ENCODE measurements around the gene ACVR1C.
A peak's percentile ranks its signal among the peaks of the same experiment; 100 is the strongest.

ACVR1C gene

DNA sequence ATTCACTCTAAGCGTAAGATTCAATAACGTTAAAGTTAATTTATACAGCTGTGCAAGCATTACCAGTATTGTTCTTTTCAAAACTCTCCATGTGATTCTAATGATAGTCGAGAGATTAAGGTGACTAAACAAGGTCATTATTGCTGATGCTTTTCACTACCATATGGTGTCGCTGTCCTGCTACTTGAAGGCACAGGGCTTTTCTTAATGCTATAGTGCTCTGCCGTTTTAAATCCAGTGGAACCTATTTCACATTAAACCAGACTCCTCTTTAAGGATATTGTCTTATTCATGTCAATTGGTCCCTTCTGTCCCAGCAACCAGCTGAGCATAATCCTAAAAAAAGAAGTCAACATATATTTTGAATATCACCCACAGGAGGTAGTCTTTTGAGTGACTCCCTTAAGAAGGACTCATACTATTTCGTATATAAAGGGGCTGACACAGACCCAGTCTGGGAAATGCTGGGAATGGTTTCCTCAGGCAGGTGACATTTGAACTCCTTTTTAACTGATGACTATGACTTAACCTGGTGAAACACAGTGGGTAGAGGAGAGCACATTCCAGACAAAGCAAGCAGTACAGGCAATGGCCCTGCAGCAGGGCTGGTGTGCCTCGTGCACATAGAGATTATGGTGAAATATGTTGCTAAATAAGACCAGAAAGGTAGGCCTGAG is 130.9 kb downstream of the ACVR1C start:
- DNase-seq (ENCODE audit: low read depth in 2 of 2): no peak

DNA sequence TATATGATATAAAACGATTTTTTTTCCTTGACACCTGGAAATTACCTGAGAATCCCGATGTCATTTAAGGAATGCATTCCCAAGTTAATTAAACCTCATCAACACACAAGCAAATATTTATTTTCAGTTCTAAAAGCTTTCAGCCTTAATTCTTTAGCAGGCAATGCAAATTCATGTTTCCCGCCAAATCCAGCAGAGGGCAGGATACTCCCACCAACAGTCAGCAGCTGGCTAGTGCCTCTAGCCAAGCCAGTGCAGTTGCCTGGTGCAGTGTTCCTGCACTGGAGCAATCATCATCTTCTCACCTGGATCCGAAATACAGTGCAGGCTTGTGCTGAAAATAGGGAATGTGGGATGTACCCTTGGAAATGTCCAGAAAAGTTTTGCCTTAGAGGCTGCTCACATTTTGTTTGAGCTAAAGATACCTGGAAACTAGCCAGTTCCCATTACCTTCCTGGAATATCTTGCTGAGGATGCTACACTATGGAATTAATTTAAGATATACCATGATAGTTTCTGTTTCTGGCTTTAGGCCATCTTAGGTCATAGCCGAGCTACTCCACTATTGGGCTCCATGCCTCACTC is 136.4 kb downstream of the ACVR1C start:
- peak; percentile 59 to 63 for DNase-seq (ENCODE audit: low read depth in 2 of 2)

DNA sequence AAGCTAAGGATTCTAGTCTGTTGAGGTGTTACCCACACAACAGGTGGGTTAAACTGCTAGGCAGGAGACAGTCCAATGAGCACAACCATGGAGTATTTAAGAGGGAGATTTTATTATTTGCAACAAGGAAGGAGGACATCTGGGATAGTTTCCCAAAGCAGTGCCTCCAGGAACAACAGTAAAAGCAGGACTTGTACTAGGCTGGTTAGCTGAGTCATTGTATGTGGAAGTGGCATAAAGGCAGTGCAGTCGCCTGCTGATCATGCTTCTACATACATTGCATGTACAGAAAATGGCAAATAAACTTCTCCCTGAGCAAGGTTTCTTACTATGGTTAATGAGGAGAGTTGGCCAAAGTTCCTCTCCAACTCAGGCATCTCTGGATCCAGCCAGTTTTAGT is 138.7 kb downstream of the ACVR1C start:
- DNase-seq (ENCODE audit: low read depth in 2 of 2): no peak

DNA sequence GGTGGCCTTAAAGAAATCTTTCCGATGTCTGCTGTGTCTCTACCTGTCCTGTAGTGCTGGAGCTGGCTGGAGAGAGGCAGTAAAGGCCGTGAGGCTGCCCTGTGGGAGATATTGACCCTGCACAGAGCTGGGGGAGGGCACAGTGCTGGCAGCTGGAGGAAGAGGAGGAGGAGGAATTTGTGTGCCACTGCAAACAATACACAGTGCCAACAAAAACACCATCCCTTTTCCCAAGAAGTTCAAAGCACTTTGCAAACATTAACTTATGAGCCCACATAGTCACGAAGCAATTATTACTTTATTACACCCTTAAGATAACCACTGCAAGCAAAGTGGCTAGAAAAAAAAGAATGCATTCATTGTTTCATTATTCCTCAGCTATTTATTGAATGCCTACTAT is 139.8 kb downstream of the ACVR1C start:
- no peak for DNase-seq (ENCODE audit: low read depth in 2 of 2)

DNA sequence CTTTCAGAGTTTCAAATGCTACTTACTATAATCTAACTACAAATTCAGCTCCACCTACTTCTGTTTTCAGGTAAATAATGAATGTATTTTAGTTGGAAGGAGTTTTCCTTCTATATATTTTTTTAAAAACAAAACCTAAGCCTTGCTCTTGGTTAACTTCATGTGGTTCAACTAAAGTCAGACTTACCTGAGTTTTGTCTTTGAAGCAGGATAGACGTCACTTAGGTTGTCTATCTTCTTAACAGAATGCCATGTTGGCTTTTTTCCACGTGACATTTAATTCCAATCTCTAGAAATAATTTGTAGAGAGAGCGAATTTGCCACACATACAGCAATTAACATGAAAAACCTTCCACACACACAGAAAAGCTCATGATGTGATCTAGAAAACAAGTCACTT is 140.9 kb downstream of the ACVR1C start:
- no peak for DNase-seq (ENCODE audit: low read depth in 2 of 2)

DNA sequence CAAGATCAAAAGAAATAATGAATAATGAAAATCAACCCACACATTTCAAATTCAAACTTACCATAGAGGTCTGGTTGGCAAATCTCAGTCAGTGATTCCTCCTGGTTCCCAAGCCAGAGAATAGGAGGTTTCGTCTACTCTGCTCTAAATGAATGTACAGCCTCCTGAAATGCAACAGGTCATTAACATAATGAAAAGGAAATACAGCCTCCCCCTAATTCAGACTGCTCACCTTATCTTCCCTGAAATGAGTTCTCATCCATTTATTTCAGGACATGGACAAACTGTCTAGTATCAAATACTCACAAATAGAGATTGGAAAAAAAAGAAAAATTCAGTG is 141.4 kb downstream of the ACVR1C start:
- no peak for DNase-seq (ENCODE audit: low read depth in 2 of 2)

DNA sequence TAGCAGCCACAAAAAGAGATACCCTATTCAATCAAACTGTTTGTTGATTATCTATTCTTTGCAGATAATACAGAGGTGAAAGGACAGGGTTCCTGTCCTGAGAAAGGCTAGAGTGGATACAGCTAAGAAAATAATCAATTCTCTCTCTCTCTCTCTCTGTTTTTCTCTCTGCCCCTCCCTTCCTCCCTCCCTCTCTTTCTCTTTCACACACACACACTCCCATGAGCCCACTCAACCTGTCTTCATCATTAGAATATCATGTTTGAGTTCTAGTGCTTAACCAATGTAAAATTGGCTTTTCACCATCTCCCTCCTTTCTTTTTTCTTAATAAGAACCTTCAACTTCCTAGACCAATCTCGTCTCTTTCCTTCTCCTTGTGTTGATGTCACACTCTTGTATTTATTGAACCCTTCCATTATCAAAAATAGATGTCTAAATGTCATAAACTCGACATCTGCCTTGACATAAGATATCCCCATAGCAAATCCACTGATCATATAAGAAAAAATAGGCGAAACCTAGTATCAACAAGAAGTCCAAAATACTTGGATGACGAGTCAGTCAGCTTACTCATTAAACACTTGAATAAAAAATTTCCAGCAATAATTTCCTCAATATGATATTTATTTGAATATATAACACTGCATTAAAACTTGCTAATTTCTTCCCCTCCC is 141.9 kb downstream of the ACVR1C start:
- DNase-seq (ENCODE audit: low read depth in 2 of 2): no peak

DNA sequence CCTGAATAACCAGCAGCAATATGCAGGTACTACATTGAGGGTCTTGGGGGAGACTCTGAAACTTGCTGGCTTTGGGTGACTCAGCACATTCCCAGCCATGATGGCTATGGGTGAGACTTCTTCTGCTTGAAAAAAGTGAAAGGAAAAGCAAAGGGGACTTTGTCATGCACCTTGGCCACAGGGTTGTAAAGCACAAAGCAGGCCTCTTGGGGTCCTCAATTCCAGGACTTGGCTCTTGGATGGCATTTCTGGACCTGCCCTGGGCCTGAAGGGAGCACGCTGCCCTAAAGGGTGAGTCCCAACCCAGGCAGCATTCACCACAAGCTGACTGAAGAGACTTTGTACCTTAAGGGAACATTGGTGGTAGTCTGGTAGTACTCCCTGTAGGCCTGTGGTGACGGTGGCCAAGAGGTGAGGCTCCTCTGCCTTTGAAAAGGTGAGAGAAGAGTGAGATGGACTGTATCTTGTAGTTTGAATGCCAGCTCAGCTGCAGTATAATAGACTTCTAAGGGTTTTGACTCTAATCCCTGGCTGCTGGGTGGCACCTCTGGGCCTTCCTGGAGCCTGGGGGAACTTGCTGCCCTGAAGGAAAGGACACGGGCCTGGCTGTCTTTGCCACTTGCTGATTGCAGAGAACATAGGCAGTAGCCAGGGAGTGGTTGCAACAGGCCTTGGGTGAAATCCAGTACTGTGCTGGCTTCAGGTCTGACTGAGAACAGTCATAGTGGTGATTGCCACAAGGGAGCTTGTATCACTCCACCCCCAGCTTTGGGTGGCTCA is 148.3 kb downstream of the ACVR1C start:
- DNase-seq (ENCODE audit: low read depth in 2 of 2): peak in 1 of 2 donors; percentile 55

DNA sequence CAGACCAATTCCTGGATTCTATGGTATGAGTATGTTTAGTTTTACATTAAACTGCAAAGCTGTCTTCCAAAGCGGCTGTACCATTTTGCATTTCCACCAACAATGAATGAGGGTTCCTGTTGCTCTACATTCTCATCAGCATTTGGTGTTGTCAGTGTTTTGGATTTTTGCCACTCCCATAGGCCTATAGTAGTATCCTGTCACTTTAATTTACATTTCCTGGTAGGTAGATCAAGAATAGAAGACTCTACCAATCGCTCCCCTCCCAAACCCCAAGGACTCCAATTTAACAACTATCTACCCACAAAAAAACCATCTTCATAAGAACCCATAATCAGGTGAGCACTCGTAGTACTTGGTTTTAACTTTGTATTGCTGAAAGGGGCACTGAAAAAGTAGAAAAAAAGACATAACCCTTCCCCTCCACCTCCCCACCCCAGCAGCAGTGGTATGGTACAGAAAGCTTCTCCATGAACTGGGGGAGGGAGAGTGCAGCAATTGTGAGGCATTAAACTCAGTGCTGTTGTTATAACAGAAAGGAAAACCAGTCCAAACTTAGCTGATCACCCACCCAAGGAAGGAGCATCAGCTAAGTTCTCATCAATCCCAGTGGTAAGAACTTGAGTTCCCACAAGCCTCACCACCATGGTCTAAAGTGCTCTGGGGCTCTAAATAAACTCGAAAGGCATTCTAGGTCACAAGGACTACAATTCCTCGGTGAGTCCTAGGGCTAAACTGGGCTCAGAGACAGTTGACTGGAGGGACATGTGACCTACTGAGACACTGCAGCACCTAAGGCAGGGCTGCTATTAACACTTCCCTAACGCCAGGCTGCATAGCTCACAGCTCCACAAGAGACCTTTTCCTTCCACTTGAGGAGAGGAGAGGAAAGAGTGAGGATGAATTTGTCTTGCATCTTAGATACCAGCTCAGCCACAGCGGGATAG is 149.3 kb downstream of the ACVR1C start:
- DNase-seq (ENCODE audit: low read depth in 2 of 2): no peak

DNA sequence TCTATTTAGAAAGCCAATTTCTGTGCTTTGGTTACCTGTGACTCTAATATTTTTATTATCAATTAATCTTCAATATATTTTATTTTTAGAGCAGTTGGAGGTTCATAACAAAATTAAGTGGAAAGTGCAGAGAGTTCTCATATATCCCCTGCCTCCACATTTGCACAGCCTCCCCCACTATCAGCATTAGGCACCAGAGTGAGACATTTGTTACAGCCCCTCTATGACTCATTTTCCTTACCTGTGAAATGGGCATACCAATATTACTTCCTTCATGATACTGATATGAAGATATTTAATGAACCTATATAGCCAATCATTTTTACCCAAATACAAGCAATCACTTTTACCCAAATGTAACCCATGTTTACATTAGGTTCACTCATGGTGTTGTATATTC is 150.7 kb downstream of the ACVR1C start:
- DNase-seq (ENCODE audit: low read depth in 2 of 2): no peak

DNA sequence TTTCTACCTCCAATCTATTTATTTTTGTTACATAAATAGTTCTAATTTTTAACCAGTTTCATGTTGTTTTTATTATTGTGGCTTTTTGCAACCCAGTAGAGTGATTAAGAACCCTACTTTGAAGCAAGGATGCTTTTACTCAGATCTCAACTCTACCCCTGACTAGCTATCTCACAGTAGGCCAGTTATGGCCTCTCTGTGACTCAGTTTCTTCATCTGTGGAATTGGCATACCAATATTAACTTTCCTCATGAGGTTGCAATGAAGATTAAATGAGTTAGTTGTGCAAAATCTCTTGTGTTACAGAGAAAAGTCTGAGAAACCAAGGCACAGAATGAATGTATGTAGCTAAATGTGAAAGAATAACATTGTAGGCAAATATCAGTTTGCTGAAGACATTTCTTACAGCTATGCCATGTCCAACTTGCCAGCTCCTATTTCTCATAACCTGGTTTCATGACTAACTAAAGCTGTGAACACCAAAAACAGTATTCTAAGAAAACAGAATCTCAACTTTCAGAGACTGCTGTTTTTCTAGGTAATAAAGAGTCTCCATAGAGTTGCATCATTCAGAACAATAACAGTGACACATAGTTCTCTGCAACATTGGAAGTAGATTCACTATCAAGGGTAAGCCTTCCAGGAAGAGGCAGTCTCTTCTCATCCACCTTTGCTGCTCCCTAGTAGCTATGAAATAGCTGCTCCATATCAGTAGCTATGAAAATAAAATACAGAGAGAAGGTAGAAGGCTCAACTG is 151.5 kb downstream of the ACVR1C start:
- no peak for DNase-seq (ENCODE audit: low read depth in 2 of 2)

All from stimulated activated CD8-positive, alpha-beta memory T cell treated with anti-CD3 and anti-CD28 coated beads, Interleukin-15, amount 100 ng/mL, for 48 hours (primary cell).